GM18498 (cell line): ENCODE data around the gene MINDY4.
A peak's percentile ranks its signal among the peaks of the same experiment; 100 is the strongest.

Source experiments
- ATAC-seq: cut with Tn5 transposase; IDR thresholded peaks from one replicate; pipeline ENCODE4 v1.9.1; 2021; ENCODE audit warnings: mild to moderate bottlenecking, moderate library complexity; ENCODE audit not compliant: unreplicated experiment

Gene MINDY4

DNA sequence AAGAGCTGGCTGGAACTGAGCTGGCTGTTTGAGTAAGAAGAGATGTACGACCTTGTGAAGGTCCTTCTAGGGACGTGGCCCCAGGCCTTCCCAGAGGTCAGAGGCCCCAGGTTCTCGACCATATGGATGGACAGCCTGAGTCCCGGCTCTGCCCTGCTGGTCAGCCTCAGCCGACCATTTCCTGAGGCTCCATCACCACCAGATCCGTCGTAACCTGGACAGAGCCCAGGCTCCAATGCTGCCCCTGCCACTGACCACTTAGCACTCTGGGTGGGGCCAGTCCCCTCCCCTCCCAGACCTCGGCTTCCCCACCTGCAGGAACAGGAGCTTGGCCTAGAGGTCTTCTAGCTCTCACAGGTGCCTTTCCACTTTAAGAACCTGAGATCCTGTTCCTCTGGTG lies 29.9 kb upstream of the MINDY4 start:
- ATAC-seq: no peak

- no peak for ATAC-seq
Measured at GRCh38 chr7:30743371-30744074, 27.7 kb upstream of the MINDY4 start.

GRCh38 chr7:30744075-30744417 lies 27.2 kb upstream of the MINDY4 start:
- ATAC-seq: no peak

- ATAC-seq: no peak
Measured at GRCh38 chr7:30745261-30745941, 25.8 kb upstream of the MINDY4 start.

GRCh38 chr7:30750010-30750409 lies 21.2 kb upstream of the MINDY4 start:
- no peak for ATAC-seq

- ATAC-seq: no peak
Measured at GRCh38 chr7:30750683-30751650, 20.2 kb upstream of the MINDY4 start.

- no peak for ATAC-seq
Measured at GRCh38 chr7:30751696-30752273, 19.4 kb upstream of the MINDY4 start, which contains the start of gene INMT. Gene INMT (plus strand): TSS chr7:30752135. CDS start chr7:30752151, 16 bp downstream.

GRCh38 chr7:30752484-30752883 lies 18.7 kb upstream of the MINDY4 start:
- ATAC-seq: no peak

GRCh38 chr7:30752979-30753378 lies 18.2 kb upstream of the MINDY4 start:
- no peak for ATAC-seq

DNA sequence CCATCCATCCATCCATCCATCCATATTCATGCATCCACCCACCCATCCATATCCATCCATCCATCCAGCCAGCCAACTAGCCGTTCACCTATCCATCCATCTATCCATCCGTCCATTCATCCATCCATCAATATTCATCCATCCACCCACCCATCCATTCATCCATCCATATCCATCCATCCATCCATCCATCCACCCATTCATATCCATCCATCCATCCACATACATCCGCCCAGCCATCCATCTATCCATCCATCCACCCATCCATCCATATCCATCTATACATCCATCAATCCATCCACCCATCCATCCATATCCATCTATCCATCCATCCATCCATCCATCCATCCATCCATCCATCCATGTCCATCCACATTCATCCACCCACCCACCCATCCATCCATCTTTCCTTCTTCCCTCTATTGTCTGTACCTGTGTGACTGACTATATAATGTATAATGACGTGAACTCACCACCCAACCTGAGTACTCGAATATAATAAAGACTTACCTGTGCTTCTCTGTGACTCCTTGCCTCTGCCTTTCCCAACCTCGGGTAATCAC lies 16.8 kb upstream of the MINDY4 start:
- ATAC-seq: no peak

- no peak for ATAC-seq
Measured at GRCh38 chr7:30755384-30756154, 15.6 kb upstream of the MINDY4 start.

DNA sequence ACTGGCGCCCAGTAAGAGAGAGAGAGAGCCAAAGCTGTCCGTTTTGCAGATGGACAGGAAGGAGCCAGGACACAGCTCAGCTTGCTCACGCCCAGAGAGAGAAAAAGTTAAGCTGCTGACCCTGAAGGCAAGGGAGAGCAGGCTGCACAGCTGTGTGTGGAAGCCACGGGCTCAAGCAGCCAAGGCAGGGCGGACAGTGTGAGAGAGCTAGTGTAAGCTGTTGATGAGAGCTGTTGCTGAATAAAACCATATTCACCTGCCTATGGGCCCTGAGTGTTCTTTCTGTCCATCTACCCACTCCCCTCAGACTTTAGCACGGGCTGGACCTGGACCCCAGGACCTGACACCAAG lies 13.9 kb upstream of the MINDY4 start:
- no peak for ATAC-seq

GRCh38 chr7:30760514-30761213 lies 10.6 kb upstream of the MINDY4 start:
- ATAC-seq: no peak

DNA sequence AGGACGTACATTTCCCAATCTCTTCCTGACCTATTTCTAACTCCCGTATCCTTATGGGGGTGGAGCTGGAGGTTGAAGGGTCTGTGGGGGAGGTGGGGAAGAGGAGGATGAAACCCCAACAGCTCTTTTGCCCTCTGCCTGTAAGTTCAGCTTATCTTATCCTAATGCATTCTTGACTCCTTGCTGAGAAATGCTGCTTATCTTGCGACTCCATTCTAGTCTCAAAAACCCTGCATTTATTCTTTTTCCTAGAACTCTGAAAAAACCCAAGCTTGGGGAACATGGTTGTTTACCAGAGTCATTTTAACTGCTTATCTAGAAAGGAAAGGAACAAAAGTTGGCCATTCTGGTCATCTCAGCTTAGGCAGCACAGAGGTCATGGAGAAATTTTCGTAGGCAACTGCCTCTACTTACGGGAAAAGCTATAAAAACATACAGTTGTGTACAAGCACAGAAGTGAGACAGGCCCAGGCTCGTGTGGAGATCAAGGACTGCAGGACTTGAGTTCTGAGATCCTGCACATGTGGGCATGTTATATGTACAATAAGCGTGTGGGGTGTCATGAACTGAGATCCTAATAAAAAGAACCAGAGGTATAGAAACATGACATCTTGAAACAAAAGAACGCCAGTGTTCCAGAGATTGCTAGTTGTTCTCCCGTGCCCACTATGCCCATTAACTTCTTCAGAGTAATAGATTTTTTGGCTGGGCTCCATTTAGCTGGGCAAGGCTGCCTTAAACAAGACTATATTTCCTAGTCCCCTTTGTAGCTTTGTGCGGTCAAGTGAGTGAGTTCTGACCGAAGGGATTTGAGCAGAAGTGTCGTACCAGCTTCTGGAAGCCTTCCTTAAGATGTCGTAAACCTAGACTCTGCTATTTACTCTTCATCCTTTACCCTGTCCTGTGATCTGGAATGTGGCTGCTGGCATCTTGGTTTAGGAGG lies 9.7 kb upstream of the MINDY4 start:
- ATAC-seq: no peak

DNA sequence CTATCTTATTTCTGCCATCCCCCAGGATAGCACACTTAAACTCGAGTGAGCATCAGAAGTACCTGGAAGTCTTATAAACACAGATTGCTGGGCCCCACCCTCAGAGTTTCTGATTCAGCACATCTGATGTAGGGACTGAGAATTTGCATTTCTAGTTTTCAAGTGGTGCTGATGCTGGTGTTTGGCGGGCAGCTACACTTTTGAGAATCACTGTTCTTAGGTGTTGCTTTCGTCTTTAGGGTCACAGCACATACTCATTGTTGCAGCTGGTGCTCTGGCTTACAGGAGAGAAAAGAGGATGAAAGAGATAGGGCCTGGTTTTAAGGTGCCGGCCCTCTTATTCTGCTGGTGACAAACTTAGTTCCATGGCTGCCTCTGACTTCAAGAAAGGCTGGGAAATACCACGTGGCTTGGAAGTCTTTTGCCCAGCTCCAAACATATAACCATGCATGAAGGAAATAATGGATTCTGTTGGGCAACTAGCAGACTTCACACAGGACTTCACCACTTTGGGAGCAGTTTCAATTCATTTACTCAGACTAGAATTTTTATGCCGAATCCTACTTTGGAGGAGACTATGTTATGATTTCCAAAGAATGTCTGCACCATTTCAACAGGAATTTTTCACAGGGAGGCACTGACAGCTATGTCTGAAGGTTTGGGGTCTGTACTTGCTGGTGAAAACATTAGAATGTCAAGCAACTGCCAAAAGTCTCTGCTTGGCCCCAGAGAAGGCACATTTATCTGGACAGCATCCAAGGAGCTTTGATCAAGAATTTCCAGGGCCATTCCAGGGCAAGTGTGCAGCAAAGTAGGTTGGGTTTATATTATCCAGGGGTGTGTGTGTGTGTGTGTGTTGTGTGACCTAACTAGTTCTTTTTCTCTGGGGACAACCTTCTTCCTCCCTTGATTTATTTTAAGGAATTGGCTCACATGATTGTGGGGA lies 6.9 kb upstream of the MINDY4 start:
- ATAC-seq: peak; percentile 96

GRCh38 chr7:30765408-30765807 lies 5.8 kb upstream of the MINDY4 start:
- ATAC-seq: no peak

- no peak for ATAC-seq
Measured at GRCh38 chr7:30770845-30771173, 408 bp upstream of the MINDY4 start.
